Activated CD4-positive, alpha-beta T cell treated with anti-CD3 and anti-CD28 coated beads, Interleukin-2, amount 10 ng/mL, durations not matched to agents 7 days and 5 days (primary cell): ENCODE measurements around the gene PRCC. TPM values are rescaled to one million over a fixed set of nuclear protein-coding genes. Genes with fewer than 3 reads are reported as not detected.

ENCODE experiments used
- CTCF ChIA-PET: fragments of 350-600 bp; sonication (Branson Sonifier 250); formaldehyde crosslinking; loops from one replicate; lab custom pipeline; 2021; ENCODE audit warnings: antibody characterized with exemption; lab: Charles Lee
- POLR2A ChIA-PET: fragments of 350-600 bp; sonication (Branson Sonifier 250); formaldehyde crosslinking; loops from one replicate; lab custom pipeline; 2021; ENCODE audit warnings: antibody characterized with exemption; lab: Charles Lee
- DNase-seq: peaks from one replicate; pipeline ENCODE4 v3.0.0-alpha.2; 2020
- H3K27ac Mint-ChIP-seq: one replicate; pipeline ENCODE4 v1.8.0; 2021; ENCODE audit warnings: mild to moderate bottlenecking, moderate library complexity, mixed read lengths
- H3K27me3 Mint-ChIP-seq: one replicate; pipeline ENCODE4 v1.8.0; 2021; ENCODE audit warnings: mixed read lengths
- H3K36me3 Mint-ChIP-seq: one replicate; pipeline ENCODE4 v1.8.0; 2021; ENCODE audit warnings: low read depth, mixed read lengths
- H3K4me1 Mint-ChIP-seq: one replicate; pipeline ENCODE4 v1.8.0; 2021; ENCODE audit warnings: mixed read lengths
- H3K4me3 Mint-ChIP-seq: one replicate; pipeline ENCODE4 v1.8.0; 2021; ENCODE audit warnings: mild to moderate bottlenecking, moderate library complexity, mixed read lengths
- H3K9me3 Mint-ChIP-seq: one replicate; pipeline ENCODE4 v1.8.0; 2021; ENCODE audit warnings: mixed read lengths
- total RNA-seq, 2 experiments: library from RNA; stranded (reverse); gene quantifications; one replicate each; pipeline ENCODE4 v1.2.3, GENCODE V29; 2021

PRCC gene
- total RNA-seq, 2 experiments from 2014 or later: 70.6 to 87.7 TPM

- ChIA-PET CTCF (interaction anchor here (1.3 to 2.5 kb wide), 3 partner anchors 16 to 48 kb away, joined by 3 to 7 read pairs (median 3); no protein-coding TSS in a partner anchor), POLR2A (no interaction called here)
- no peak for DNase-seq
- no peak overlapping the region for H3K27ac Mint-ChIP-seq
- peaks cover 2% of the 10 kb centered on the region for H3K36me3 Mint-ChIP-seq
- H3K4me1 Mint-ChIP-seq: peaks cover 28% of the 10 kb centered on the region
- H3K4me3 Mint-ChIP-seq: no peak overlapping the region
- no peaks in the 10 kb centered on the region for H3K9me3 Mint-ChIP-seq
- peaks cover 68% of the 10 kb centered on the region for H3K27me3 Mint-ChIP-seq
Measured at GRCh38 chr1:156844102-156844501, 76.8 kb downstream of the PRCC start.

- peaks cover 68% of the 10 kb centered on the region for H3K27me3 Mint-ChIP-seq
- no peak overlapping the region for H3K4me3 Mint-ChIP-seq
- peaks cover 2% of the 10 kb centered on the region for H3K36me3 Mint-ChIP-seq
- H3K27ac Mint-ChIP-seq: no peak overlapping the region
- H3K4me1 Mint-ChIP-seq: peaks cover 30% of the 10 kb centered on the region
- CTCF ChIA-PET: interaction anchor here (0.6 to 2.5 kb wide), 5 partner anchors 11 to 493 kb away, joined by 3 to 7 read pairs (median 4); no protein-coding TSS in a partner anchor
- H3K9me3 Mint-ChIP-seq: no peaks in the 10 kb centered on the region
- no peak for DNase-seq
- POLR2A ChIA-PET: no interaction called here
Measured at GRCh38 chr1:156844638-156845037, 77.3 kb downstream of the PRCC start.

- Mint-ChIP-seq H3K36me3 (peaks cover 2% of the 10 kb centered on the region), H3K9me3 (no peaks in the 10 kb centered on the region), H3K4me1 (peaks cover 30% of the 10 kb centered on the region), H3K27me3 (peaks cover 66% of the 10 kb centered on the region), H3K4me3 (peak overlapping the region; percentile 28), H3K27ac (no peak overlapping the region)
- ChIA-PET CTCF (interaction anchor here (0.6 to 7.6 kb wide), 7 partner anchors 10 to 494 kb away, joined by 3 to 69 read pairs (median 4); partner anchors contain the start of genes INSRR and NTRK1), POLR2A (no interaction called here)
- peak; percentile 38 for DNase-seq
Measured at GRCh38 chr1:156845055-156845952, 78.0 kb downstream of the PRCC start.

GRCh38 chr1:156845953-156846545 is 78.7 kb downstream of the PRCC start:
- H3K9me3 Mint-ChIP-seq: no peaks in the 10 kb centered on the region
- CTCF ChIA-PET: interaction anchor here (1.1 to 7.6 kb wide), 6 partner anchors 15 to 157 kb away, joined by 3 to 69 read pairs (median 4); partner anchors contain the start of genes INSRR, NTRK1 and SH2D2A
- peaks cover 2% of the 10 kb centered on the region for H3K36me3 Mint-ChIP-seq
- H3K27me3 Mint-ChIP-seq: peaks cover 64% of the 10 kb centered on the region
- POLR2A ChIA-PET: interaction anchor here (0.6 kb wide), 1 partner anchor 209 kb away, joined by 4 read pairs; no protein-coding TSS in a partner anchor
- peaks cover 30% of the 10 kb centered on the region for H3K4me1 Mint-ChIP-seq
- DNase-seq: no peak
- H3K4me3 Mint-ChIP-seq: no peak overlapping the region
- H3K27ac Mint-ChIP-seq: no peak overlapping the region

GRCh38 chr1:156846643-156847042 is 79.3 kb downstream of the PRCC start:
- no peaks in the 10 kb centered on the region for H3K9me3 Mint-ChIP-seq
- no peak for DNase-seq
- peaks cover 30% of the 10 kb centered on the region for H3K4me1 Mint-ChIP-seq
- peaks cover 64% of the 10 kb centered on the region for H3K27me3 Mint-ChIP-seq
- ChIA-PET POLR2A (interaction anchor here (0.6 kb wide), 1 partner anchor 210 kb away, joined by 4 read pairs; no protein-coding TSS in a partner anchor), CTCF (interaction anchor here (0.9 to 7.6 kb wide), 8 partner anchors 8 to 157 kb away, joined by 3 to 69 read pairs (median 4); partner anchors contain the start of genes INSRR, NTRK1 and SH2D2A)
- H3K4me3 Mint-ChIP-seq: no peak overlapping the region
- no peak overlapping the region for H3K27ac Mint-ChIP-seq
- peaks cover 2% of the 10 kb centered on the region for H3K36me3 Mint-ChIP-seq

GRCh38 chr1:156847591-156848460 is 80.5 kb downstream of the PRCC start:
- Mint-ChIP-seq H3K36me3 (peaks cover 2% of the 10 kb centered on the region), H3K9me3 (no peaks in the 10 kb centered on the region), H3K27me3 (peaks cover 53% of the 10 kb centered on the region), H3K4me1 (peaks cover 30% of the 10 kb centered on the region), H3K27ac (no peak overlapping the region), H3K4me3 (peak overlapping the region; percentile 20)
- ChIA-PET POLR2A (interaction anchor here (0.6 to 1.1 kb wide), 3 partner anchors 10 to 349 kb away, joined by 4 read pairs; partner anchors contain the start of gene SH2D2A), CTCF (interaction anchor here (0.9 to 7.6 kb wide), 10 partner anchors 7 to 121 kb away, joined by 3 to 69 read pairs (median 8); partner anchors contain the start of genes INSRR, NTRK1 and SH2D2A)
- DNase-seq: no peak

- H3K27ac Mint-ChIP-seq: peak overlapping the region; percentile 78
- POLR2A ChIA-PET: interaction anchor here (0.9 to 1.1 kb wide), 2 partner anchors 33 to 350 kb away, joined by 4 read pairs; partner anchors contain the start of gene SH2D2A
- CTCF ChIA-PET: interaction anchor here (1.0 to 7.6 kb wide), 9 partner anchors 9 to 122 kb away, joined by 3 to 69 read pairs (median 9); partner anchors contain the start of genes INSRR, MRPL24 and NTRK1
- peaks cover 30% of the 10 kb centered on the region for H3K4me1 Mint-ChIP-seq
- H3K4me3 Mint-ChIP-seq: peak overlapping the region; percentile 38
- peaks cover 48% of the 10 kb centered on the region for H3K27me3 Mint-ChIP-seq
- peaks cover 2% of the 10 kb centered on the region for H3K36me3 Mint-ChIP-seq
- peak; percentile 80 for DNase-seq
- H3K9me3 Mint-ChIP-seq: no peaks in the 10 kb centered on the region
Measured at GRCh38 chr1:156848461-156849150, 81.3 kb downstream of the PRCC start.

GRCh38 chr1:156849151-156849496 is 81.8 kb downstream of the PRCC start:
- peaks cover 27% of the 10 kb centered on the region for H3K4me1 Mint-ChIP-seq
- DNase-seq: no peak
- H3K27ac Mint-ChIP-seq: peak overlapping the region; percentile 78
- CTCF ChIA-PET: interaction anchor here (0.6 to 7.6 kb wide), 10 partner anchors 9 to 259 kb away, joined by 3 to 69 read pairs (median 8); partner anchors contain the start of genes INSRR, MRPL24 and NTRK1
- POLR2A ChIA-PET: interaction anchor here (0.9 to 1.1 kb wide), 2 partner anchors 33 to 350 kb away, joined by 4 read pairs; partner anchors contain the start of gene SH2D2A
- peaks cover 44% of the 10 kb centered on the region for H3K27me3 Mint-ChIP-seq
- peak overlapping the region; percentile 38 for H3K4me3 Mint-ChIP-seq
- H3K36me3 Mint-ChIP-seq: peaks cover 2% of the 10 kb centered on the region
- no peaks in the 10 kb centered on the region for H3K9me3 Mint-ChIP-seq

Other genes with a start within 250 kb of the PRCC start
- 10 to 100 TPM; 25.2 to 25.5 TPM for gene IQGAP3, start 195.0 kb upstream of the PRCC start, total RNA-seq
- gene TTC24, start 187.8 kb upstream of the PRCC start, total RNA-seq: 1 to 10 TPM; 2.9 to 4.6 TPM
- gene NAXE, start 175.8 kb upstream of the PRCC start, total RNA-seq: 10 to 100 TPM; 52.9 to 54.2 TPM
- gene GPATCH4, start 166.1 kb upstream of the PRCC start, total RNA-seq: 10 to 100 TPM; 29.9 to 33.4 TPM
- under 1 TPM in 1 of 2 experiments, not detected in 1; 0.62 TPM for gene HAPLN2, start 148.1 kb upstream of the PRCC start, total RNA-seq
- not detected for gene BCAN, start 125.4 kb upstream of the PRCC start, total RNA-seq
- not detected for gene NES, start 90.1 kb upstream of the PRCC start, total RNA-seq
- gene CRABP2, start 62.0 kb upstream of the PRCC start, total RNA-seq: 1 to 10 TPM in 1 of 2 experiments, under 1 TPM in 1; 0.77 to 1.1 TPM
- gene METTL25B, start 39.1 kb upstream of the PRCC start, total RNA-seq: 10 to 100 TPM; 26.2 to 29.7 TPM
- 10 to 100 TPM; 47.0 to 58.0 TPM for gene ISG20L2, start 38.8 kb upstream of the PRCC start, total RNA-seq
- gene MRPL24, start 26.4 kb upstream of the PRCC start, total RNA-seq: 10 to 100 TPM; 50.4 to 54.7 TPM
- 100 to 1,000 TPM; 288 to 301 TPM for gene HDGF, start 15.9 kb upstream of the PRCC start, total RNA-seq
- gene SH2D2A, start 49.3 kb downstream of the PRCC start, total RNA-seq: 10 to 100 TPM; 56.3 to 63.5 TPM
- gene INSRR, start 91.6 kb downstream of the PRCC start, total RNA-seq: under 1 TPM in 1 of 2 experiments, not detected in 1; 0.05 TPM
- gene NTRK1, start 93.3 kb downstream of the PRCC start, total RNA-seq: 1 to 10 TPM; 1.9 to 2.0 TPM
- gene PEAR1, start 126.2 kb downstream of the PRCC start, total RNA-seq: under 1 TPM; 0.07 to 0.15 TPM
- gene LRRC71, start 153.1 kb downstream of the PRCC start, total RNA-seq: not detected